Subcutaneous adipose tissue (tissue), 4 donors: ENCODE results near the gene SIGLECL1. TPM values are rescaled to one million over a fixed set of nuclear protein-coding genes. Genes with fewer than 3 reads are reported as not detected.

Experiments
- CTCF ChIP-seq: fragments of 450-650 bp; IDR thresholded peaks from one replicate; pipeline ENCODE4 v1.5.1; 2016; ENCODE audit warnings: low read depth, mild to moderate bottlenecking, control low read depth, antibody characterized with exemption, moderate library complexity
- total RNA-seq, 4 donors: library from RNA; depleted of rRNA; stranded (reverse); fragments of >200 nt; gene quantifications; one replicate each; pipeline ENCODE4 v1.1.0, GENCODE V29; 2016

SIGLECL1 gene
- total RNA-seq, 4 donors from 2014 or later, result not detected

- TF ChIP-seq CTCF, result no peak
Observed at GRCh38 chr19:51271067-51271466, 20.2 kb downstream of the SIGLECL1 start.

GRCh38 chr19:51272183-51272810 is 21.4 kb downstream of the SIGLECL1 start:
- no peak for TF ChIP-seq CTCF

GRCh38 chr19:51274049-51274770 is 23.3 kb downstream of the SIGLECL1 start:
- TF ChIP-seq CTCF, result no peak

- no peak for TF ChIP-seq CTCF
Observed at GRCh38 chr19:51277112-51277511, 26.2 kb downstream of the SIGLECL1 start.

GRCh38 chr19:51282335-51282734 is 31.5 kb downstream of the SIGLECL1 start:
- TF ChIP-seq CTCF, result no peak

- no peak for TF ChIP-seq CTCF
Observed at GRCh38 chr19:51285682-51286081, 34.8 kb downstream of the SIGLECL1 start.

- TF ChIP-seq CTCF, result no peak
Observed at GRCh38 chr19:51289635-51290034, 38.8 kb downstream of the SIGLECL1 start.
